Thoracic aorta (tissue), 2 donors: Measurements from ENCODE around the gene NSUN4. TPM values are rescaled to one million over a fixed set of nuclear protein-coding genes. Genes with fewer than 3 reads are reported as not detected.

ENCODE experiments used
- ATAC-seq: fragments of 150-250 bp; one replicate; pipeline ENCODE4 v1.8.0; 2017; ENCODE audit warnings: low read depth; ENCODE audit not compliant: insufficient number of reproducible peaks, low FRiP score
- DNase-seq: peaks from one replicate; pipeline ENCODE4 v3.0.0-alpha.2; 2020; ENCODE audit warnings: low spot score
- H3K27ac ChIP-seq, 2 donors: fragments of 200-600 bp; sonication (generic); 1 replicate in 1 of 2; 2 replicates in 1 of 2; pipeline ENCODE4 v1.5.1; 2016; ENCODE audit warnings: mild to moderate bottlenecking in 2 of 2, moderate library complexity in 2 of 2
- H3K27me3 ChIP-seq: fragments of 200-600 bp; sonication (generic); replicated peaks from 2 replicates; pipeline ENCODE4 v1.6.0; 2016; ENCODE audit warnings: mild to moderate bottlenecking; ENCODE audit not compliant: insufficient read depth
- H3K36me3 ChIP-seq: fragments of 200-600 bp; sonication (generic); one replicate; pipeline ENCODE4 v1.5.1; 2016
- H3K4me1 ChIP-seq, 2 donors: fragments of 200-600 bp; sonication (generic); 1 replicate in 1 of 2; 2 replicates in 1 of 2; pipeline versions ENCODE4 v1.5.1 to v1.6.0; 2016; ENCODE audit warnings: low read depth in 2 of 2, mild to moderate bottlenecking in 1 of 2; ENCODE audit not compliant: control insufficient read depth in 1 of 2
- H3K4me3 ChIP-seq: fragments of 200-600 bp; sonication (generic); 2 replicates; pipeline ENCODE4 v1.5.1; 2016; ENCODE audit warnings: mild to moderate bottlenecking
- H3K9me3 ChIP-seq: fragments of 200-600 bp; sonication (generic); 2 replicates; pipeline ENCODE4 v1.5.1; 2016
- CTCF ChIP-seq: fragments of 200-600 bp; sonication (generic); IDR thresholded peaks from one replicate; pipeline ENCODE4 v1.5.1; 2019; ENCODE audit warnings: antibody characterized with exemption
- total RNA-seq, 2 donors: library from RNA; depleted of rRNA; stranded (reverse); fragments of >200 nt; gene quantifications; one replicate each; pipeline versions ENCODE4 v1.1.0 to v1.2.3, GENCODE V29; 2016

The NSUN4 gene
- total RNA-seq, 2 donors from 2014 or later, result 22.9 to 29.3 TPM

GRCh38 chr1:46404482-46405196, 64.0 kb downstream of the NSUN4 start:
- Histone ChIP-seq H3K4me3 (no peak overlapping the region), H3K4me1 (peaks cover 6 to 25% of the 10 kb centered on the region in 2 donors), H3K36me3 (no peaks in the 10 kb centered on the region), H3K27ac (no peak overlapping the region), H3K27me3 (no peaks in the 10 kb centered on the region), H3K9me3 (no peaks in the 10 kb centered on the region)
- DNase-seq (no peak), ATAC-seq (no peak)
- no peak for TF ChIP-seq CTCF

DNA sequence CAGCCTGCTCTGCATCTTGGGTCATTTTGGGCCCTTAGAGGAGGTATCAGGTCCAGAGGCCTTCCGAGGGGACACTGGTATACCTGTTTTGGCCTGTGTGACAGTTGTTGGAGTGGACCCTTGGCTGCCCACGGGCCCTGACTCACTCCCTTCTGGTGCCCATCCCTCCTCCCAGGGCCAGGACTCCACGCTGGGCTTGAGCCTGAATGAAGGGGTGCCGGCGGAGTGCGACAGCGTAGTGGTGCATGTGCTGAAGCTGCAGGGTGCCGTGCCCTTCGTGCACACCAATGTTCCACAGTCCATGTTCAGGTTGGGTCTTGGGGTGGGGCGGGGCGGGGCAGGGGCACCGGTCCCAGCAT, 64.6 kb downstream of the NSUN4 start:
- TF ChIP-seq CTCF, result no peak
- Histone ChIP-seq H3K4me1 (peaks cover 6 to 25% of the 10 kb centered on the region in 2 donors), H3K27ac (no peak overlapping the region), H3K4me3 (no peak overlapping the region), H3K27me3 (no peaks in the 10 kb centered on the region), H3K9me3 (no peaks in the 10 kb centered on the region), H3K36me3 (no peaks in the 10 kb centered on the region)
- ATAC-seq (no peak), DNase-seq (no peak)

DNA sequence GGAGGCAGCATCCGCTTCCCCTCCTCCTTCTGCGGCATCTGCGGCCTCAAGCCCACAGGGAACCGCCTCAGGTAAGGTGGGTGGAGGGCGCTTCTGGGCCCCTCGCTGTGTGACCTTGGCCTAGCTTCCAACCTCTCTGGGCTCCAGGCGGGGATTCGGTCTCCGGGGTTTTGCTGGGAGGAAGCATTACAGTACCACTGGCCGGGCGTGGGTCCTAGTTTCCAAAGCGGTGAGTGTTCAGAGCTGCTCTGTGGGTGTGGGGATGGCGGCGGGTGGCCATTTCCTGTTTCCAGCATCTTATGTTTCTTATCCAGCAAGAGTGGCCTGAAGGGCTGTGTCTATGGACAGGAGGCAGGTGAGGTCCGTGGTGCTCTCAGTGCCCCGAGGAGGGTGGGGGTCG, 65.1 kb downstream of the NSUN4 start:
- Histone ChIP-seq H3K27ac (no peak overlapping the region), H3K36me3 (no peaks in the 10 kb centered on the region), H3K27me3 (no peaks in the 10 kb centered on the region), H3K4me3 (peak overlapping the region; percentile 67), H3K9me3 (no peaks in the 10 kb centered on the region), H3K4me1 (peaks cover 6 to 25% of the 10 kb centered on the region in 2 donors)
- ATAC-seq, result no peak
- TF ChIP-seq CTCF, result no peak
- DNase-seq, result no peak

GRCh38 chr1:46406881-46407608, 66.4 kb downstream of the NSUN4 start:
- Histone ChIP-seq H3K27ac (no peak overlapping the region), H3K27me3 (no peaks in the 10 kb centered on the region), H3K4me1 (peaks cover 3 to 16% of the 10 kb centered on the region in 2 donors), H3K36me3 (no peaks in the 10 kb centered on the region), H3K9me3 (no peaks in the 10 kb centered on the region), H3K4me3 (peak overlapping the region; percentile 67)
- TF ChIP-seq CTCF, result no peak
- DNase-seq (no peak), ATAC-seq (no peak)

GRCh38 chr1:46407636-46408035, 67.0 kb downstream of the NSUN4 start:
- Histone ChIP-seq H3K27ac (no peak overlapping the region), H3K36me3 (no peaks in the 10 kb centered on the region), H3K9me3 (no peaks in the 10 kb centered on the region), H3K4me3 (no peak overlapping the region), H3K4me1 (peaks cover 3 to 10% of the 10 kb centered on the region in 2 donors), H3K27me3 (no peaks in the 10 kb centered on the region)
- no peak for TF ChIP-seq CTCF
- DNase-seq (no peak), ATAC-seq (no peak)
